Gastroesophageal sphincter (tissue), 3 donors: ENCODE data around the gene NRG2.

ENCODE experiments used
- EP300 ChIP-seq: sonication (generic); formaldehyde crosslinking; IDR thresholded peaks from one replicate; pipeline ENCODE4 v1.6.1; 2017; ENCODE audit warnings: antibody characterized with exemption, mild to moderate bottlenecking
- POLR2A ChIP-seq, 2 donors: fragments of 450-650 bp; IDR thresholded peaks; one replicate each; pipeline ENCODE4 v1.6.1; 2017; ENCODE audit warnings: antibody characterized with exemption in 2 of 2, mild to moderate bottlenecking in 2 of 2, moderate library complexity in 1 of 2
- TF ChIP-seq, protein P1 (sequence below), 4 experiments: fragments of 200-600 bp in 2 of 4; fragments of 450-650 bp in 2 of 4; sonication (generic) in 1 of 4; IDR thresholded peaks; one replicate each; pipeline ENCODE4 v1.5.1; 2017 to 2019; ENCODE audit warnings: antibody characterized with exemption in 4 of 4, mild to moderate bottlenecking in 2 of 4, moderate library complexity in 2 of 4

- TF ChIP-seq, protein P1, sequence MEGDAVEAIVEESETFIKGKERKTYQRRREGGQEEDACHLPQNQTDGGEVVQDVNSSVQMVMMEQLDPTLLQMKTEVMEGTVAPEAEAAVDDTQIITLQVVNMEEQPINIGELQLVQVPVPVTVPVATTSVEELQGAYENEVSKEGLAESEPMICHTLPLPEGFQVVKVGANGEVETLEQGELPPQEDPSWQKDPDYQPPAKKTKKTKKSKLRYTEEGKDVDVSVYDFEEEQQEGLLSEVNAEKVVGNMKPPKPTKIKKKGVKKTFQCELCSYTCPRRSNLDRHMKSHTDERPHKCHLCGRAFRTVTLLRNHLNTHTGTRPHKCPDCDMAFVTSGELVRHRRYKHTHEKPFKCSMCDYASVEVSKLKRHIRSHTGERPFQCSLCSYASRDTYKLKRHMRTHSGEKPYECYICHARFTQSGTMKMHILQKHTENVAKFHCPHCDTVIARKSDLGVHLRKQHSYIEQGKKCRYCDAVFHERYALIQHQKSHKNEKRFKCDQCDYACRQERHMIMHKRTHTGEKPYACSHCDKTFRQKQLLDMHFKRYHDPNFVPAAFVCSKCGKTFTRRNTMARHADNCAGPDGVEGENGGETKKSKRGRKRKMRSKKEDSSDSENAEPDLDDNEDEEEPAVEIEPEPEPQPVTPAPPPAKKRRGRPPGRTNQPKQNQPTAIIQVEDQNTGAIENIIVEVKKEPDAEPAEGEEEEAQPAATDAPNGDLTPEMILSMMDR (IDR thresholded peaks at IDR 0.05), result no peak
- TF ChIP-seq EP300 (no peak), POLR2A (IDR thresholded peaks at IDR 0.05) (no peak)
These were observed 146.4 kb downstream of the NRG2 start for GRCh38 chr5:139896718-139897117.
